ENCODE results near the gene ARHGDIA. TPM values are rescaled to one million over a fixed set of nuclear protein-coding genes. Genes with fewer than 3 reads are reported as not detected.

The ARHGDIA gene
- total RNA-seq, 1 donor from 2014 or later: 120 TPM

DNA sequence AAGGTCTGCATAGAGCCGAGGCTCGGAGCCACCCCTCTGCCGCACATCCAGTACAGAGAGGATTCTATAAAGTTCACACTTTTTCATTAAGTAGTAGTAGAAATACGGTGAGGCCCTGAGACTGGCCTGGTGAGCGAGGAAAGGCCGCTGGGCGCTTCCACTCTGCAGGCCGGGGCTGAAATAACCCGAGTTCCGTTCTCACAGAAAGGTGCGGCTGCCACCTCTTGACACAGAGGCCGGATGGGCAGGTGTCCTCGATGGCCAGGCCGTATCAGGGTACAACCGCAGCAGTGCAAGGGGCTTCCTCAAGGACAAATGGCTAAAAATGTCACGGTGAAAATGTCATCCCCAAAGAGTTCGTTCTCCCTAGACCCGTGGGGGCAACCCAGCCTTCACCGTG is 40.8 kb upstream of the ARHGDIA start:
- no peak for TF ChIP-seq POLR2AphosphoS5 (IDR thresholded peaks at IDR 0.05; ENCODE audit: insufficient read depth in 1 of 2, low read depth in 1 of 2)
- no peak for DNase-seq (ENCODE audit: extremely low spot score in 2 of 2)
- Histone ChIP-seq H3K9me3 (no peaks in the 10 kb centered on the region), H3K27ac (peak overlapping the region; percentile 57), H3K36me3 (peaks cover 0 to 38% of the 10 kb centered on the region in 2 donors), H3K4me3 (peak overlapping the region in 1 of 2 donors; percentile 11), H3K4me1 (peaks cover 33% of the 10 kb centered on the region), H3K27me3 (no peaks in the 10 kb centered on the region)
- intact Hi-C loops (cut with DNase I): no loop called here

DNA sequence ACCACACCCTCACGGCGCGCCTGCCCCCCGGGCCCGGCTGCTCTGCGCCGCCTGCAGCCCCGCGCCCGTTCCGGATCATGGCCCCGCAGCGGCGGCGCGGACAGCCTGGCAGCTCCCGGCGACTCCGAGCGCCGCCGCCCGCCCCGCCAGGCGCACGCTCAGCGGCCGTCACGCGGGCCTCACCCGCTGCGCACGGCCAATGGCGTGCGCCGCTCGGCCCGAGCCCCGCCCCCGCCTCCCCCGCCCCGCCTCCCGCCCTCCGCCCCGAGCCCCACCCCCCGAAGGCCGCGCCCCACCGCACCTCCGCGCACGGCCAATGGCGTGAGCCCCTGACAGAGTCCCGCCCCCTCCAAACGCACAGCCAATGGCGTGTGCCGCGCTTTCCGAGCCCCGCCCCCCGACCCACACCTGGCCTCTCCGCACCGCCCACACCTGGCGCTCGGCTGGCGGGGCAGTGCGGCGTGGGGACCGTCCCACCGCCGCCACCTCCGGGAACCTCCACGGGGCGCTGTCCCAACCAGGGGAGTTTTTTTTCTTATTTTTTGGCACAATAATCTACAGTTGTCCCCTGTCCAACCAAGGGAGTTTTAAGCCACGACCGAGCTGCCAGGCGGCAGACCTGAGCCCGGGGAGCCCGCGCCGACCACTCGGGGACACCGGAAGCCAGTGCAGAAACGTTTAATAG is 40.3 kb upstream of the ARHGDIA start, which contains the start of gene PCYT2:
Gene PCYT2, minus strand, starts transcription at position 123 of the 685 bp plus-strand sequence. Its CDS starts 44 bp downstream, at position 79.
- intact Hi-C loops (cut with DNase I): no loop called here
- peaks cover 29% of the 10 kb centered on the region for H3K4me1 ChIP-seq
- H3K27me3 ChIP-seq: no peaks in the 10 kb centered on the region
- H3K36me3 ChIP-seq: peaks cover 0 to 38% of the 10 kb centered on the region in 2 donors
- peak in 1 of 2 donors; percentile 36 for TF ChIP-seq POLR2AphosphoS5 (IDR thresholded peaks at IDR 0.05; ENCODE audit: insufficient read depth in 1 of 2, low read depth in 1 of 2)
- TF ChIP-seq POLR2A (IDR thresholded peaks at IDR 0.05): no peak
- H3K9me3 ChIP-seq: no peaks in the 10 kb centered on the region
- DNase-seq (ENCODE audit: extremely low spot score in 2 of 2): no peak
- H3K4me3 ChIP-seq: peak within 1 kb of the TSS; percentile 75 to 90
- peak within 1 kb of the TSS; percentile 57 for H3K27ac ChIP-seq

DNA sequence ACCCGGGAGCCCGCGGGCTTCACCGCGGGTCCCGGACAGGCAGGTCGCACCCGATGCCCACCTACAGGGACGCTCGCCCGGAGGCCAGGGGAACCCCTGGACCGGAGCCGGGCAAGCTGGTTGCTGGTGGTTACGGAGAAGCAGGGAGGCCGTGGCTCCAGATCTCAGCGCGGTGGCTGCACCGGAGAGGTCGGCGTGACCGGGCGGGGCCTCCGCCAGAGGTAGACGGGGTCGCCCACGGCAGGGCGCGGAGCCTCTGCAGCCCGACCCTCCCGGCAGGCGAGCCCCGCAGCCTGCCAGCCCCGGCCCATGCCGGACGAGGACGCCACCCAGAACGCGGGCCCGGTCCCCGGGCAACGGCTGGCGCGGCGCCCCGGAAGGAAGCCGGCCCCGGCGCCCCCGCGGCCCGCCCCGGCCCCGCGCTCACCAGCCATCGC is 39.7 kb upstream of the ARHGDIA start:
- no peak for TF ChIP-seq POLR2AphosphoS5 (IDR thresholded peaks at IDR 0.05; ENCODE audit: insufficient read depth in 1 of 2, low read depth in 1 of 2)
- TF ChIP-seq, protein P1, sequence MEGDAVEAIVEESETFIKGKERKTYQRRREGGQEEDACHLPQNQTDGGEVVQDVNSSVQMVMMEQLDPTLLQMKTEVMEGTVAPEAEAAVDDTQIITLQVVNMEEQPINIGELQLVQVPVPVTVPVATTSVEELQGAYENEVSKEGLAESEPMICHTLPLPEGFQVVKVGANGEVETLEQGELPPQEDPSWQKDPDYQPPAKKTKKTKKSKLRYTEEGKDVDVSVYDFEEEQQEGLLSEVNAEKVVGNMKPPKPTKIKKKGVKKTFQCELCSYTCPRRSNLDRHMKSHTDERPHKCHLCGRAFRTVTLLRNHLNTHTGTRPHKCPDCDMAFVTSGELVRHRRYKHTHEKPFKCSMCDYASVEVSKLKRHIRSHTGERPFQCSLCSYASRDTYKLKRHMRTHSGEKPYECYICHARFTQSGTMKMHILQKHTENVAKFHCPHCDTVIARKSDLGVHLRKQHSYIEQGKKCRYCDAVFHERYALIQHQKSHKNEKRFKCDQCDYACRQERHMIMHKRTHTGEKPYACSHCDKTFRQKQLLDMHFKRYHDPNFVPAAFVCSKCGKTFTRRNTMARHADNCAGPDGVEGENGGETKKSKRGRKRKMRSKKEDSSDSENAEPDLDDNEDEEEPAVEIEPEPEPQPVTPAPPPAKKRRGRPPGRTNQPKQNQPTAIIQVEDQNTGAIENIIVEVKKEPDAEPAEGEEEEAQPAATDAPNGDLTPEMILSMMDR (IDR thresholded peaks at IDR 0.05): no peak
- no peak for TF ChIP-seq POLR2A (IDR thresholded peaks at IDR 0.05)
- Histone ChIP-seq H3K27ac (no peak overlapping the region), H3K4me1 (peaks cover 23% of the 10 kb centered on the region), H3K36me3 (peaks cover 0 to 38% of the 10 kb centered on the region in 2 donors), H3K9me3 (no peaks in the 10 kb centered on the region), H3K27me3 (no peaks in the 10 kb centered on the region), H3K4me3 (peak overlapping the region; percentile 75 to 90)
- no peak for DNase-seq (ENCODE audit: extremely low spot score in 2 of 2)
- intact Hi-C loops (cut with DNase I): no loop called here

DNA sequence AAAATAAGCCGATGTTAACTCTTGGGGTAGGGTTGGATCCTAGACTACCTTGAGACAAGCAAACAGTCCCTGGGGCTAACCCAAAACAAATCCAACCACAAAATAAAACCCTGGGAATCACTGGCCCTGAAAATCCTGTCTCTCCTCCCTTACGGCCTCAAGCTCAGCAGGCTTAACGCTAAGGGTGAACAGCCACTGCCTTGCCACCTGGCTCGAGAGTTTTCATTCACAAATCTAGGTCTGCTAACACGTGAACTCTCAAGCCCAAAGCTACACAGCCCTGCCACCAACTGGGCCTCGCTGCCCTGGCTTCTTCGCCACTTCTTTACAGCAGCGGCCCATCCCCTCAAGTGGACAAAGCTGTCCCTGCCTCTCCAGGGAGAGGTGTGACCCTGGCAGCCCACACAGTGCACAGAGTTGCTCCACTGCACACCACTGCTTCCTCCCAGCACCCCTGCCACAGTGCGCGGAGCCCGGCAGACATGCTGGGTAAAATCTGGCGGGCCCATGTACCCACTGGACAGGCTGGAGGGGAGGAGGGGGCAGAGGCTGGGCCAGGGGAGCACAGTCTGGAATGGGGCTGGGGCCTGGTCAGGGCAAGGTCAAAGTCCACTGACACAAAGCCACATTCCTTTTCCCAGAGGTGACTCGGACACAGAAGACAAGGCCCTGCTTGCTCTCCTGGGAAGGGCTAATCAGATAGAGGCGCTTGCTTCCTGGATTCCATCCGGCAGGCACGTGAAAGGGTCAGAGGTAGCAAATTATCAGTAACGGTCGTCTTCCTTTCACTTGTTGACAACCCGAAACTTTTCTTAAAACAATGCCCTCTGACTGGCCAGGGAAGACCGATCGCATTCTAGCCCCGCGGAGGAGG is 39.1 kb upstream of the ARHGDIA start:
- Histone ChIP-seq H3K27me3 (no peaks in the 10 kb centered on the region), H3K36me3 (peaks cover 0 to 32% of the 10 kb centered on the region in 2 donors), H3K9me3 (no peaks in the 10 kb centered on the region), H3K4me1 (peaks cover 19% of the 10 kb centered on the region), H3K4me3 (peak overlapping the region; percentile 75 to 90), H3K27ac (no peak overlapping the region)
- TF ChIP-seq POLR2A (IDR thresholded peaks at IDR 0.05) (no peak), POLR2AphosphoS5 (IDR thresholded peaks at IDR 0.05; ENCODE audit: insufficient read depth in 1 of 2, low read depth in 1 of 2) (no peak)
- TF ChIP-seq, protein P1 (IDR thresholded peaks at IDR 0.05): no peak
- intact Hi-C loops (cut with DNase I): no loop called here
- no peak for DNase-seq (ENCODE audit: extremely low spot score in 2 of 2)

DNA sequence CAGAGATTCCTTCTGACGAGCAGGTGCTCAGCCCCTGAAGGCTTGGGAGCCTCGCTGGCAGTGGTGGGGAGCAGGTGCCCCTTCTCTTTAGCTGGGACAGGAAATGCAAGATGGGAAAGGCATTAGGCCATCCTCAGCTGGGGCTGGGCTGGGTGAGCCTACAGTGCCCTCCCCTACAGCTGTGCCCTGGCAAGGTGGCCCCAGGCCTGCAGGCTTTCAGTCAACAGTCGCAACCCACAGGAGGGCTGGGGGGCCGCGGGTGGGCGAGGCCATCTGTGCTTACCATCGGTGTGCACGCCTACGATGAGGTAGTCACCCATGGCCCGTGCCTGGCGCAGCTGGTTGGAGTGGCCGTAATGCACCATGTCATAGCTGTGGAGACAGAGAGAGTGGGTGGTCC is 38.1 kb upstream of the ARHGDIA start:
- no peak overlapping the region for H3K27ac ChIP-seq
- no peaks in the 10 kb centered on the region for H3K9me3 ChIP-seq
- TF ChIP-seq POLR2A (IDR thresholded peaks at IDR 0.05): no peak
- TF ChIP-seq, protein P1 (IDR thresholded peaks at IDR 0.05): no peak
- TF ChIP-seq POLR2AphosphoS5 (IDR thresholded peaks at IDR 0.05; ENCODE audit: insufficient read depth in 1 of 2, low read depth in 1 of 2): no peak
- intact Hi-C loops (cut with DNase I): no loop called here
- H3K4me1 ChIP-seq: peaks cover 19% of the 10 kb centered on the region
- no peak for DNase-seq (ENCODE audit: extremely low spot score in 2 of 2)
- no peaks in the 10 kb centered on the region for H3K27me3 ChIP-seq
- H3K4me3 ChIP-seq: no peak overlapping the region
- H3K36me3 ChIP-seq: peaks cover 0 to 22% of the 10 kb centered on the region in 2 donors

Data from vagina (tissue), 2 donors.